ENCODE data around the gene SRI.
"Not testable (repeated sequence)": the region's sequence is repeated elsewhere in the genome, so short reads cannot be mapped to it uniquely, and the experiment has no call there.

Gene SRI, protein sequence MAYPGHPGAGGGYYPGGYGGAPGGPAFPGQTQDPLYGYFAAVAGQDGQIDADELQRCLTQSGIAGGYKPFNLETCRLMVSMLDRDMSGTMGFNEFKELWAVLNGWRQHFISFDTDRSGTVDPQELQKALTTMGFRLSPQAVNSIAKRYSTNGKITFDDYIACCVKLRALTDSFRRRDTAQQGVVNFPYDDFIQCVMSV

DNA sequence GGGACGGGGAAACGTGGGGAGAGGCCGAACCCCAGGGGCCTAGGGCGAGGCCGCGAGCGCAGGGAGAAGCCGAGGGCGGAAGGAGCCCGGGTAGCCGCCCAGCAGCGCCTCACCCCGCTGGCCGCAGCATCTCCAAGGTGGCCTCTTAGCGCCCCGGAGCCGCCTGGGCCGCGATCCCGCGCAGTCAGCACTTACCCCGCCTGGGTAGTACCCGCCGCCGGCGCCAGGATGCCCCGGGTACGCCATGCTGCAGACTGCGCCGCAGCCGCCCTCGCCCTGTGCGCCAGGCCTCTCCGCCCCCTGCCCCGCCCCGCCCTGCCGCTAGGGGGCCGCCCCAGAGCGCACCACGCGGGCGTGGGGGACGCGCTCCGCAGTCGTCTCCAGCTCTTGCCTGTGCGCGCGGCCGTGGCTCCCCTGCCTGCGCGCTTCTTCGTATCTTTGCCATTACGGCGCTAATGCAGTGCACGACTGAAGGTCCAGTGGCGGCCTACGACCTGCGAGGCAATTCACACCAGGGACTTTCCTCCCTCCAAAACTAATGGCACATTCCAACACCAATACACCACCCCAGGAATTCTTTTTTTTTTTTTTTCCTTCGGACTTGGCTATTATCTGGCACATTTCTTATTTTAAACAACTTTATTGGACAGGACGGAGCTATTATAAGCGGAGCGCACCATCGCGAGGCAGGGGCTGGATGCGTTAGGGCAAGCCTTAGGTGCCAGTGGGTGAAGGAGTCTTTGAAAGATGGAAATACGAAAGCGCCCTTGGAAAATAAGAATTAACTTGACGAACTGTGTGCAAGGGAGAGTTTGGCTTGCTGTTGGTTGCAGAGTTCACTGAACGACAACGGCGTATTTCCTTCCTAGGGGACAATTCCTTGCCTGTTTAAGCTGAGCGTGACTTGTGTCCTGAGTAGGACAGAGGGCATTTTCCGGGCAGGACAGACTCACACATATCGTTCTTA lies at the start of gene SRI:
TSS of gene SRI (minus strand) at position 258 of the 967 bp plus-strand sequence. CDS start at position 246, 12 bp downstream.
- in situ Hi-C loops (cut with HindIII; ENCODE audit: low pct_unique_long_range_greater_than_20kb, low sequenced_read_pairs): no loop called here
- no peak for TF ChIP-seq JUND (IDR thresholded peaks at IDR 0.05; ENCODE audit: low read depth)
- DNase-seq (ENCODE audit: low read depth in 1 of 2, low spot score in 1 of 2): peak; percentile 51 to 87

DNA sequence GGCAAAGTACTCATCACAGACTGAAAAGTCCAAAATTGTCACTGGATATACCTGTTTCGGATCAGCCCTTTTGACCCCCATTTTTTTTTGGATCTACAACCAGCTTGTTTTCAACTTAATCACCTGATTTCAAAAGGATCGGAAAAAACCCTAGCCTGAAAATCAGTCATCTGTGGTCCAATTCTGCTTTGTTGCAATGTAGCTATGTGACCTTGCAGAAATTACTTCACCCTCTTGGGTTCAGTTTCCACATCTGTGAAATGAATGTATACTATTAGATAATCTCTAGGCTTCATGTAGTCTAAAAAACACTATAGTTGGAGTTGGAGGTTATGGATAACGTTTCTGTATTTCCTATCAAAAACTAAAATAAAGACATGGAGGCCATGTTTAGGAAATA lies 49.7 kb upstream of the SRI start:
- no peak for TF ChIP-seq JUND (IDR thresholded peaks at IDR 0.05; ENCODE audit: low read depth)
- no peak for DNase-seq (ENCODE audit: low read depth in 1 of 2, low spot score in 1 of 2)
- in situ Hi-C loops (cut with HindIII; ENCODE audit: low pct_unique_long_range_greater_than_20kb, low sequenced_read_pairs): no loop called here

DNA sequence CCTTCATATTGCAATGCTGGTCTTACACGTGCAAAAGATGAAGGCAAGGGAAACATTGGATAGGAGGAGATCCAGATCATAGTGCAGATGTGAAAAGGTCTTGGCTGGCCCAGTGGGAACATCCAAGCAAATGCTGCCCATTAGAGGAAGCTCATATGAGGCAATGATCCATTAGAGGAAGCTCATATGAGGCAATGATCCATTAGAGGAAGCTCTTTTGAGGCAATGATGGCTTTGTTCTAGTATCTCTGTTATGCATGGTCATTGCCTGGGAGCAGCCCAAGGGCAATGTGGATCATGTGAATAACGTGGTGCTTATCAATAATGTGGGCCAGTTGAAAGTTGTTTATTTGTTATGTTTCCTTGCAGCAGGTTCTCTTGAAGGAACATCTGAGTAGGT lies 49.0 kb upstream of the SRI start:
- no peak for DNase-seq (ENCODE audit: low read depth in 1 of 2, low spot score in 1 of 2)
- in situ Hi-C loops (cut with HindIII; ENCODE audit: low pct_unique_long_range_greater_than_20kb, low sequenced_read_pairs): no loop called here
- no peak for TF ChIP-seq JUND (IDR thresholded peaks at IDR 0.05; ENCODE audit: low read depth)

DNA sequence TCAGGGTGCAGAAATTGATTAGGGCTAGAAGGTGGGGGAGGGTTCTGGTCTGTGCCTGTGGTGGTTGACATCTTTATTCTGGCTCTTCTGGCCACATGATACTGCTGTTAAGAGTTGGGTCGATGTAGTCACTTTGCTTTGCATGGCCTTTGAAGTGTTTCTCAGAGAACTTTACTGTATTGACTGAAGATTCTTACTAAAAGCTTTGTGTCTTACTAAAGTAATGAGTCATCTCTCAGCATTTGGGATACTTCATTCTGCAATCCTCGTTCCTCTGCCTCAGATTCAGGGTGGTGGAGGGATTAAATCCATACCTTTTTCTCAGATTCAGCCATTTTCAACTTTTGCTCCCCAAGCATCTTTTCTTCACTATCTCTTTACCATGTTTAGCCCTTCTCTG lies 48.2 kb upstream of the SRI start:
- in situ Hi-C loops (cut with HindIII; ENCODE audit: low pct_unique_long_range_greater_than_20kb, low sequenced_read_pairs): no loop called here
- no peak for TF ChIP-seq JUND (IDR thresholded peaks at IDR 0.05; ENCODE audit: low read depth)
- no peak for DNase-seq (ENCODE audit: low read depth in 1 of 2, low spot score in 1 of 2)

DNA sequence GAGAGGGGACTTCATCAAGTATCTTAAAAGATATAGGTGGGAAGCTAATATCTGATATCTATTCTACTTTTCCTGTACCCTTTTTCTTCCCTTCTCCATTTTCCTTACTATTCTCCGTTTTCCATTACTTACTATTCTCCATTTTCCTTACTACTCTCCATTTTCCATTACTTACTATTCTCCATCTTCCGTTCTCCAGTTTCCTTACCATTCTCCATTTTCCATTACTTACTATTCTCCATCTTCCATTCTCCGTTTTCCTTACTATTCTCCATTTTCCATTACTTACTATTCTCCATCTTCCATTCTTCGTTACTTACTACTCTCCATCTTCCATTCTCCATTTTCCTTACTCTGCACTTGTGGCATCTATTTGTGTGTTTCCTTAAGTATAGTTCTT lies 47.6 kb upstream of the SRI start:
- in situ Hi-C loops (cut with HindIII; ENCODE audit: low pct_unique_long_range_greater_than_20kb, low sequenced_read_pairs): no loop called here
- no peak for TF ChIP-seq JUND (IDR thresholded peaks at IDR 0.05; ENCODE audit: low read depth)
- DNase-seq (ENCODE audit: low read depth in 1 of 2, low spot score in 1 of 2): no peak

DNA sequence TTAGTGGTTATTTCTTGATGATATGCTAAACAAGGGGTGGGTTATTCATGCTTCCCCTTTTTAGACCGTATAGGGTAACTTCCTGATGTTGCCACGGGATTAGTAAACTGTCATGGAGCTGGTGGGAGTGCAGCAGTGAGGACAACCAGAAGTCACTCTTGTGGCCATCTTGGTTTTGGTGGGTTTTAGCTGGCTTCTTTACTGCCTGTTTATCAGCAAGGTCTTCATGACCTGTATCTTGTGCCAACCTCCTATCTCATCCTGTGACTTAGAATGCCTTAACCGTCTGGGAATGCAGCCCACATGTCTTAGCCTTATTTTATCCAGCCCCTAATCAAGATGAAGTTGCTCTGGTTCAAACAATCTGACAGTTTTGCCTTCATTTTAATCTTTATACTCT lies 45.1 kb upstream of the SRI start:
- DNase-seq (ENCODE audit: low read depth in 1 of 2, low spot score in 1 of 2); in situ Hi-C loops (cut with HindIII; ENCODE audit: low pct_unique_long_range_greater_than_20kb, low sequenced_read_pairs): not testable (repeated sequence)

DNA sequence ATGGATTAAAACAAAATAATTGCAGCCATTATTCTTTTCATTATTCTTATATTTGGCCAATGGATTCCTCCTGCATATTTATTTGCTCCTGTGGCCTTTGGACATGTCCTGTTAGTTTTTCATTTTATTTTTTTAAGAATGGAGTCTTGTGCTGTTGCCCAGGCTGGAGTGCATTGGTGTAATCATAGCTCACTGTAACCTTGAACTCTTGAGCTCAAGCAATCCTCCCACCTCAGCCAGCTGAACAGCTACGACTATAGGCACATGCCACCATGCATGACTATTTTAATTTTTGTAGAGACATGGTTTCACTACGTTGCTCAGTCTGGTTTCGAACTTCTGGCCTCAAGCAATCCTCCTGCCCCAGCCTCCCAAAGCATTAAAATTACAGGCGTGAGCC lies 42.7 kb upstream of the SRI start:
- TF ChIP-seq JUND (IDR thresholded peaks at IDR 0.05; ENCODE audit: low read depth): no peak
- in situ Hi-C loops (cut with HindIII; ENCODE audit: low pct_unique_long_range_greater_than_20kb, low sequenced_read_pairs): no loop called here
- DNase-seq (ENCODE audit: low read depth in 1 of 2, low spot score in 1 of 2): no peak

DNA sequence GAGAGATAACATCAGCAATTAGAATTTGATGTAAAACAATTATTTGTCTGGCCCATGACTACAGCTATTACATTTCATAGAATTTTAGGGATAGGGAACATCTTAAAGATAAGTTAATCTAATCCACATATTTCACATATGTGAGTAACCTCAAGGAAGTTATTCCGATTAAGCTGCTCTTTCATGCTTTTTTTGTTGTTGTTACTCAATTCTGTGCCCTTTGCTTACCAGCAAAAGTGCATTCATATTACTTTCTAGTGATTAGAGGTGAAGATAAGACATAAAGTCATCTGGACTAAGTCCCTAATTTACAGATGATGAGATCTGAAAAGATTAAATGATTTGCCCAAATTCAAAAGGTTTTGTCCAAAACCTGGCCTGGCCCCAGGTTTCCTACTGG lies 40.9 kb upstream of the SRI start:
- in situ Hi-C loops (cut with HindIII; ENCODE audit: low pct_unique_long_range_greater_than_20kb, low sequenced_read_pairs): no loop called here
- TF ChIP-seq JUND (IDR thresholded peaks at IDR 0.05; ENCODE audit: low read depth): no peak

DNA sequence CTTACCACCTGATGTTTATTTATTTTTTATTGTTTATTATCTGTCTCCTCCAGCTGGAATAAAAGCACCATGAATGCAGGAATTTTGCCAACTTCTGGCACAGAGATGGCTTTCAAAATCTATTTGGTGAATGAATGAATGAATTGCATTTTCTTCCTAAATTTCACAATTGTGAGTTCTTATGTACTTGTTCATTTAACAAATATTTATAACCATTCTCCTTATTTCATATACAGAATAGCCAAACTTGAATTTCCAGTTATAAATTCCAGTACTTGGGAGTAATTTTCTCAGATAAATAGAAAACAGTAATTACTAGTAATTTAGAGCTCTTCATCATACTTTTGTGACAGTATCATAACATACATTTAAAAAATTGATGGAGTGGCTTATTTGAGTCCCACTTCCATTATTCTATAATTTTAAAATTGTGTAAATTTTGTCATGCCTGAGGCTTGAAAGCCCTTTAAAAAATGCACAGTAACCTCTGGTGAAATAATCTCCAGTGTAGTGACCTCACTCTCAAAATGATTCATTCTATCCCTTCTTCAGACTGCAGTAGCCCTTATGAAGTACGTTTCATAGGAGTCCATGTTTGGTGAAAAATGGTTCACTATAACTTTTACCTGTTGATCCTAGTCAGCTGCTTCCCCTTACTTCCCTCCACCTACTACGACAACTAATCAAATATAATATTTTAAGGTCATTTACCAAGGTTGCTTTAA lies 40.0 kb upstream of the SRI start:
- in situ Hi-C loops (cut with HindIII; ENCODE audit: low pct_unique_long_range_greater_than_20kb, low sequenced_read_pairs): no loop called here
- no peak for DNase-seq (ENCODE audit: low read depth in 1 of 2, low spot score in 1 of 2)
- no peak for TF ChIP-seq JUND (IDR thresholded peaks at IDR 0.05; ENCODE audit: low read depth)

More for the DNA sequence above, 40.9 kb upstream of the SRI start:
- no peak for DNase-seq (ENCODE audit: low read depth in 1 of 2, low spot score in 1 of 2)

DNA sequence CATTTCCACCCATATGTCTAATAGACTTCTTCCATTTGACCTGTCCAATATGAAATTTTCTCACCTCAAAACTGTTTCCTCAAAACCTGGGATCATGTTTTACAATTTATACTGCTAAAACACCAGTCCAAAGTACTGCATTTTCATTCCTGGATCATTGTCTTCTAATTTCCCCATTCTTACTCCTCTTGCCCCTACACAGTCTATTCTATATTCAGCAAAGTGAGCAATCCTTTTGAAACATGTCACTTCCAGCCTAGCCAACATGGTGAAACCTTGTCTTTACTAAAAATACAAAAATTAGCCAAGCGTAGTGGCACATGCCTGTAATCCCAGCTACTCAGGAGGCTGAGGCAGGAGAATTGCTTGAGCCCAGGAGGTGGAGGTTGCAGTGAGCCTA lies 38.5 kb upstream of the SRI start:
- in situ Hi-C loops (cut with HindIII; ENCODE audit: low pct_unique_long_range_greater_than_20kb, low sequenced_read_pairs); DNase-seq (ENCODE audit: low read depth in 1 of 2, low spot score in 1 of 2): not testable (repeated sequence)

DNA sequence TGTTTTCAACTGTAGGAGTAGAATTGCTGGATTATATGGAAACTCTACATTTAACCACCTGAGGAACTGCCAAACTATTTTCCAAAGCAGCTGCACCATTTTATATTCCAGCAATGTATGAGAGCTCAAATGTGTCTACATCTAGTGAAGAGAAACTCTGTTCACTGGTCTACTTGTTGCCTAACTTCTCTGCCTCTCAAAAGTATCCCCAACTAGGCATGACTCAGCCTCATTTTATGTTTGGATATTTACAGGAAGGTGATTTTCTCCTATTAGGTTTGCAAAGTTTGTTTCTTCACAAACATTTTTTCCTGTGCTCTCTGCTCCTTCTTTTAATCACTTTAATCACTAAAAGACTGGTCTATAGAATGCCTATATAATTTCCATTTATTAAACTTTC lies 37.1 kb upstream of the SRI start:
- no peak for DNase-seq (ENCODE audit: low read depth in 1 of 2, low spot score in 1 of 2)
- in situ Hi-C loops (cut with HindIII; ENCODE audit: low pct_unique_long_range_greater_than_20kb, low sequenced_read_pairs): no loop called here
- TF ChIP-seq JUND (IDR thresholded peaks at IDR 0.05; ENCODE audit: low read depth): no peak

DNA sequence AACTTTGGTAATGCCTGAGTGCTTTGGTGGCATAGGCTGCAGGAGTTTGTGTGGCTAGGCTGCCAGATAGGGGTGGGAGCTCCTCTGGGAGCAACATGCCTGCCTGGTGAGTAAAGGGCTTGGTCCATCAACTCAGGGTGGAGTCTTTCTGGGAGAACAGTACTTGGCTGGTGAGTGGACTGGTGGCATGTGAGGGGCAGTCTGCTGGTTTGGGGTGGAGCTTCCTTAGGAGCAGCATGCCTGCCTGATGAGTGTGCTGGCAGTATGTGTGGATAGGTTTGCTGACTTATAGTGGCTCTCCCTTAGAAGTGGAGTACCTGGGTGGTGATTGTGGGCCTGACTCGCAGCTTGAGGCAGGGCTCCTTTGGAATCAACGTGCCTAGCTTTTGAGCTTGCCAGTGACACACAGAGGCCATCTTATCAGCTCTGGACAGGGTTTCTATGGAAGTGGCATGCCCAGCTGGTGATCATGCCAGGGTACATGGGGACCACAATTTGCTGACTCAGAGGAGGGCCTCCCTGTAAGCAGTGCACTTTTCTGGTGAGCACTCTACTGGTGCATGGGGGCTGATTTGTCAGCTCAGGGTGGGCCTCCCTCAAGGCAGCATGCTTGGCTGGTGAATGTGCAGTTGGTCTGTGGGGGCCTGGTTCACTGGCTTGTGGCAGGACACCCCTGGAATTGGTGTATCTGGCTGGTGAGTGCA lies 35.0 kb upstream of the SRI start:
- TF ChIP-seq JUND (IDR thresholded peaks at IDR 0.05; ENCODE audit: low read depth): no peak
- in situ Hi-C loops (cut with HindIII; ENCODE audit: low pct_unique_long_range_greater_than_20kb, low sequenced_read_pairs): no loop called here
- DNase-seq (ENCODE audit: low read depth in 1 of 2, low spot score in 1 of 2): no peak
